LHCN-M2 (cell line): ENCODE data around the gene FBH1. TPM values are rescaled to one million over a fixed set of nuclear protein-coding genes. Genes with fewer than 3 reads are reported as not detected.
"Not testable (repeated sequence)": the region's sequence is repeated elsewhere in the genome, so short reads cannot be mapped to it uniquely, and the experiment has no call there.

Experiments
- DNase-seq: peaks from one replicate; pipeline ENCODE4 v3.0.0-alpha.2; 2012; ENCODE audit warnings: low read depth
- polyA plus RNA-seq: library from polyadenylated mRNA; unstranded; fragments of >200 nt; gene quantifications from one replicate; pipeline ENCODE4 v1.2.1, GENCODE V29; 2012; ENCODE audit warnings: missing spikeins
- total RNA-seq: library from RNA; depleted of rRNA; stranded (reverse); fragments of >200 nt; gene quantifications from 2 replicates; pipeline ENCODE4 v1.2.3, GENCODE V29; 2014; rRNA removed

Gene FBH1
- total RNA-seq: 64.9 and 77.7 TPM in 2 replicates
- 31.4 TPM for polyA plus RNA-seq

GRCh38 chr10:5889624-5890451 lies at the start of gene FBH1, which contains the start of gene ANKRD16:
FBH1 (plus strand) TSS chr10:5890243; CDS start chr10:5890346, 103 bp downstream.
ANKRD16 (minus strand) TSS chr10:5889893; CDS start chr10:5889354, 539 bp downstream.
- peak; percentile 98 for DNase-seq

- DNase-seq: peak; percentile 68
Measured at GRCh38 chr10:5840314-5841307, 49.4 kb upstream of the FBH1 start.

- no peak for DNase-seq
Measured at GRCh38 chr10:5841965-5842364, 48.1 kb upstream of the FBH1 start.

GRCh38 chr10:5843686-5844344 lies 46.2 kb upstream of the FBH1 start:
- DNase-seq: no peak

GRCh38 chr10:5844345-5845055 lies 45.5 kb upstream of the FBH1 start:
- DNase-seq: no peak

GRCh38 chr10:5846667-5847066 lies 43.4 kb upstream of the FBH1 start:
- not testable (repeated sequence) for DNase-seq

- DNase-seq: no peak
Measured at GRCh38 chr10:5854131-5854475, 35.9 kb upstream of the FBH1 start.

- DNase-seq: no peak
Measured at GRCh38 chr10:5855979-5856700, 33.9 kb upstream of the FBH1 start.

GRCh38 chr10:5856701-5857004 lies 33.4 kb upstream of the FBH1 start:
- DNase-seq: no peak

GRCh38 chr10:5858811-5859210 lies 31.2 kb upstream of the FBH1 start:
- no peak for DNase-seq

GRCh38 chr10:5860066-5860465 lies 30.0 kb upstream of the FBH1 start:
- DNase-seq: no peak

GRCh38 chr10:5862360-5862961 lies 27.6 kb upstream of the FBH1 start:
- no peak for DNase-seq

- DNase-seq: not testable (repeated sequence)
Measured at GRCh38 chr10:5862981-5863685, 26.9 kb upstream of the FBH1 start.

GRCh38 chr10:5866451-5867081 lies 23.5 kb upstream of the FBH1 start:
- not testable (repeated sequence) for DNase-seq

- not testable (repeated sequence) for DNase-seq
Measured at GRCh38 chr10:5867091-5867615, 22.9 kb upstream of the FBH1 start.

- not testable (repeated sequence) for DNase-seq
Measured at GRCh38 chr10:5868383-5868782, 21.7 kb upstream of the FBH1 start.

GRCh38 chr10:5869156-5869555 lies 20.9 kb upstream of the FBH1 start:
- DNase-seq: no peak

GRCh38 chr10:5871596-5871995 lies 18.4 kb upstream of the FBH1 start:
- no peak for DNase-seq
